Coronary artery (tissue), 2 donors: Measurements from ENCODE around the gene RPS24.
"Not testable (repeated sequence)": the region's sequence is repeated elsewhere in the genome, so short reads cannot be mapped to it uniquely, and the experiment has no call there.

Source experiments
- DNase-seq: peaks from one replicate; pipeline ENCODE4 v3.0.0-alpha.2; 2017; ENCODE audit warnings: low spot score
- H3K27ac ChIP-seq, 2 donors: fragments of 200-600 bp; sonication (generic); one replicate each; pipeline ENCODE4 v1.5.1; 2016 to 2019
- H3K4me3 ChIP-seq: fragments of 200-600 bp; sonication (generic); 2 replicates; pipeline ENCODE4 v1.5.1; 2016; ENCODE audit warnings: mild to moderate bottlenecking, moderate library complexity
- TF ChIP-seq, protein P1 (sequence below): fragments of 200-600 bp; sonication (generic); IDR thresholded peaks from one replicate; pipeline ENCODE4 v1.5.1; 2019; ENCODE audit warnings: antibody characterized with exemption

Gene RPS24

GRCh38 chr10:78063236-78063635 lies 29.6 kb downstream of the RPS24 start:
- Histone ChIP-seq H3K4me3 (no peak overlapping the region), H3K27ac (no peak overlapping the region)
- TF ChIP-seq, protein P1, sequence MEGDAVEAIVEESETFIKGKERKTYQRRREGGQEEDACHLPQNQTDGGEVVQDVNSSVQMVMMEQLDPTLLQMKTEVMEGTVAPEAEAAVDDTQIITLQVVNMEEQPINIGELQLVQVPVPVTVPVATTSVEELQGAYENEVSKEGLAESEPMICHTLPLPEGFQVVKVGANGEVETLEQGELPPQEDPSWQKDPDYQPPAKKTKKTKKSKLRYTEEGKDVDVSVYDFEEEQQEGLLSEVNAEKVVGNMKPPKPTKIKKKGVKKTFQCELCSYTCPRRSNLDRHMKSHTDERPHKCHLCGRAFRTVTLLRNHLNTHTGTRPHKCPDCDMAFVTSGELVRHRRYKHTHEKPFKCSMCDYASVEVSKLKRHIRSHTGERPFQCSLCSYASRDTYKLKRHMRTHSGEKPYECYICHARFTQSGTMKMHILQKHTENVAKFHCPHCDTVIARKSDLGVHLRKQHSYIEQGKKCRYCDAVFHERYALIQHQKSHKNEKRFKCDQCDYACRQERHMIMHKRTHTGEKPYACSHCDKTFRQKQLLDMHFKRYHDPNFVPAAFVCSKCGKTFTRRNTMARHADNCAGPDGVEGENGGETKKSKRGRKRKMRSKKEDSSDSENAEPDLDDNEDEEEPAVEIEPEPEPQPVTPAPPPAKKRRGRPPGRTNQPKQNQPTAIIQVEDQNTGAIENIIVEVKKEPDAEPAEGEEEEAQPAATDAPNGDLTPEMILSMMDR, result no peak
- no peak for DNase-seq

DNA sequence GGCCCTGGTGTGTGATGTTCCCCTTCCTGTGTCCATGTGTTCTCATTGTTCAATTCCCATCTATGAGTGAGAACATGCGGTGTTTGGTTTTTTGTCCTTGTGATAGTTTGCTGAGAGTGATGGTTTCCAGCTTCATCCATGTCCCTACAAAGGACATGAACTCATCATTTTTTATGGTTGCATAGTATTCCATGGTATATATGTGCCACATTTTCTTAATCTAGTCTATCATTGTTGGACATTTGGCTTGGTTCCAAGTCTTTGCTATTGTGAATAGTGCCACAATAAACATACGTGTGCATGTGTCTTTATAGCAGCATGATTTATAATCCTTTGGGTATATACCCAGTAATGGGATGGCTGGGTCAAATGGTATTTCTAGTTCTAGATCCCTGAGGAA lies 31.3 kb downstream of the RPS24 start:
- not testable (repeated sequence) for H3K27ac ChIP-seq, DNase-seq

GRCh38 chr10:78065611-78066010 lies 31.9 kb downstream of the RPS24 start:
- H3K27ac ChIP-seq, result no peak overlapping the region
- no peak for DNase-seq
- TF ChIP-seq, protein P1, result no peak
- no peak overlapping the region for H3K4me3 ChIP-seq

More for the DNA sequence above, 31.3 kb downstream of the RPS24 start:
- H3K4me3 ChIP-seq, result not testable (repeated sequence)

GRCh38 chr10:78066012-78066411 lies 32.3 kb downstream of the RPS24 start:
- DNase-seq, result no peak

DNA sequence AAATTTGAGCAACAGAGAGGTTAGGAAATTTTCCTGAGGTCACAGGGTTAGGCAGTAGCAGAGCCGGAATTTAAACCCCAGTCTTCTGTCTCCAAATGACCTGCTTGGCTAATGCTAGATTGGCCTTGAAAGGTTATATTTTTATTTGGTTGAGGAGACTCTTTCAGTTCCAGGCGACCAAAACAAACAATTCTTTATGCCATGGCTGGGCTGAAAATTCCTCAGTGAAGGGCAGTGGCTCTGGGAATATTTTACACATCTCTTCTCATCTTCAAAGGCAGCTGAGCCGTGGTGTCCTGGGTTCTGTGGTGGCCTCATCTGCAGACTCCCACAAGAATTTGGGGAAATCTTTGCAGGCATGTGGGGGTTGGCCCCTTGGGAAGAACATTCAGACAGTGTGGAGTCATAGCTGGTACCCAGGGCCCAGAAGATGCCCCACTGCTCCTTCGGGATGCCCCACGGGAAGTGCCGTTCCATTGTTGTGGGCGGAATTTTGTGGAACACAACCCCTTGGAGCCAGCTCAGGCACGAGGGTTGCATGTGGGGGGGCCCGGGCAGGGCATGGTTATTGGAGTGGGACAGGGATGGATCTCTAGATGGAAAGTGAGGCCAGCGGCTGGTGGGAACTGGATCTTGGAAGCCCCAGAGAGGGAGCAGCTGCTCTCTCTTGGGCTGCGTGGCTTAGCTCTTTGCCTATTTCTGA lies 33.2 kb downstream of the RPS24 start:
- H3K4me3 ChIP-seq, result no peak overlapping the region
- no peak for DNase-seq
- TF ChIP-seq, protein P1, result no peak
- H3K27ac ChIP-seq, result no peak overlapping the region

More at GRCh38 chr10:78066012-78066411, 32.3 kb downstream of the RPS24 start:
- Histone ChIP-seq H3K4me3 (no peak overlapping the region), H3K27ac (no peak overlapping the region)
- TF ChIP-seq, protein P1, result no peak

DNA sequence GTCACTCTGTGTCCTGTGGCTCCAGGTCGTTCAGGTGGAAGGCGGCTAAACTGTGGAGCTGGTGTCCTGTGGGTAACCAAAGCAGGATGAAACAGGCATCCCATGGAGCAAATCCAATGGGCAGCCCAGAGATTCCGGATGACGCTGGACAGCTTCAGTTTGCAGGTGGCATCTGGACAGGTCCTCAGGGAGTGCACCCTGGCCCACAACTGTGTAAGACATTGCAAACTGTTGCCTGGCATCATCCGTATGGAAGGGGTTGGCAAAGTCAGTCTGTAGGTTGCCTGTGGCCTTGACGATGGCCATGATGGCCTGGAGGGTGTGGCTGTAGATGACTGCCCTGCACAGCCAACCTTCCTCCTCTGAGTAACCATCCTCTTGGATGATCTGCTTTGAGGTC lies 35.5 kb downstream of the RPS24 start:
- no peak overlapping the region for H3K27ac ChIP-seq
- DNase-seq, result no peak
- no peak overlapping the region for H3K4me3 ChIP-seq
- TF ChIP-seq, protein P1, result no peak

GRCh38 chr10:78070064-78070463 lies 36.4 kb downstream of the RPS24 start:
- not testable (repeated sequence) for DNase-seq, H3K27ac ChIP-seq, H3K4me3 ChIP-seq

GRCh38 chr10:78070726-78071125 lies 37.1 kb downstream of the RPS24 start:
- TF ChIP-seq, protein P1, result no peak
- DNase-seq, result no peak
- no peak overlapping the region for H3K4me3 ChIP-seq
- H3K27ac ChIP-seq, result no peak overlapping the region
